Vagina (tissue), 2 donors: ENCODE data around the gene HSPH1.

Experiments used
- POLR2A ChIP-seq, 2 donors: fragments of 450-650 bp; IDR thresholded peaks; one replicate each; pipeline ENCODE4 v1.6.1; 2017; ENCODE audit warnings: antibody characterized with exemption in 2 of 2, mild to moderate bottlenecking in 2 of 2, moderate library complexity in 2 of 2
- POLR2AphosphoS5 ChIP-seq, 2 donors: sonication (generic); formaldehyde crosslinking; IDR thresholded peaks; one replicate each; pipeline ENCODE4 v1.9.0; 2017; ENCODE audit warnings: antibody characterized with exemption in 2 of 2, mild to moderate bottlenecking in 2 of 2, low read depth in 1 of 2; ENCODE audit not compliant: insufficient read depth in 1 of 2
- TF ChIP-seq, protein P1 (sequence below), 3 experiments: fragments of 450-650 bp in 2 of 3; fragments of 200-600 bp in 1 of 3; sonication (generic) in 1 of 3; IDR thresholded peaks; one replicate each; pipeline ENCODE4 v1.5.1; 2017 to 2019; ENCODE audit warnings: antibody characterized with exemption in 3 of 3, mild to moderate bottlenecking in 2 of 3, moderate library complexity in 2 of 3

DNA sequence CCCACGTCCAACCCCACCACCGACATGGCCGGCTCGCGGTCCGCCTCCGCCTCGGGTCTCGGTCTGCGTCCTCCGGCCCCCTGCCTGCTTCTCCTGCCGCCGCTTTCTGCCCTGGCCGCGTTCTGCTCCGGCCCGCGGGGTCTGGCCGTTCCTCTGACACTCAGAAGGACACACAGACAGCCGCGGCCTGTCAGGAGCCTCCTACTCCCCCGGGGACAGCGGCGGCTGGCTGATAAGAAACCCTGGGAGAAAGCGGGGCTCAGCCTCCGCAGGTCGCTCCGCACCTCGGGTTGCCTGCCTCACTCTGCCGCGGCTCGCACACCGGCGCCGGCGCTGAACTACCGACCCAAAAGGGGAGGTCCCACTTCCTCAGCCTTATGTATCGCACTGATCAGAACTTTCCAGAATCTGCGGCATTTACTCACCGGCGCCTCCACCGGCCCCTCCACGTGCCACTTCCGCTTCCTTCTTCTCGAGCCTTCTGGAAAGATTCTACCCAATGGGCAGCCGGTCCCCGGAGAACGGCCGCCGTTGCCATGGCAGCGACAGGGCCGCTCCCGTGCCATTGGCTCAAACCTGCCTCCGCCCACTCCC lies at the start of gene HSPH1:
- TF ChIP-seq, protein P1, sequence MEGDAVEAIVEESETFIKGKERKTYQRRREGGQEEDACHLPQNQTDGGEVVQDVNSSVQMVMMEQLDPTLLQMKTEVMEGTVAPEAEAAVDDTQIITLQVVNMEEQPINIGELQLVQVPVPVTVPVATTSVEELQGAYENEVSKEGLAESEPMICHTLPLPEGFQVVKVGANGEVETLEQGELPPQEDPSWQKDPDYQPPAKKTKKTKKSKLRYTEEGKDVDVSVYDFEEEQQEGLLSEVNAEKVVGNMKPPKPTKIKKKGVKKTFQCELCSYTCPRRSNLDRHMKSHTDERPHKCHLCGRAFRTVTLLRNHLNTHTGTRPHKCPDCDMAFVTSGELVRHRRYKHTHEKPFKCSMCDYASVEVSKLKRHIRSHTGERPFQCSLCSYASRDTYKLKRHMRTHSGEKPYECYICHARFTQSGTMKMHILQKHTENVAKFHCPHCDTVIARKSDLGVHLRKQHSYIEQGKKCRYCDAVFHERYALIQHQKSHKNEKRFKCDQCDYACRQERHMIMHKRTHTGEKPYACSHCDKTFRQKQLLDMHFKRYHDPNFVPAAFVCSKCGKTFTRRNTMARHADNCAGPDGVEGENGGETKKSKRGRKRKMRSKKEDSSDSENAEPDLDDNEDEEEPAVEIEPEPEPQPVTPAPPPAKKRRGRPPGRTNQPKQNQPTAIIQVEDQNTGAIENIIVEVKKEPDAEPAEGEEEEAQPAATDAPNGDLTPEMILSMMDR (IDR thresholded peaks at IDR 0.05): peak in 1 of 3 experiments; percentile 4
- peak; percentile 96 to 98 for TF ChIP-seq POLR2AphosphoS5 (IDR thresholded peaks at IDR 0.05; ENCODE audit: insufficient read depth in 1 of 2, low read depth in 1 of 2)
- peak; percentile 59 to 84 for TF ChIP-seq POLR2A (IDR thresholded peaks at IDR 0.05)
